ENCODE results near the gene BMP7.

DNA sequence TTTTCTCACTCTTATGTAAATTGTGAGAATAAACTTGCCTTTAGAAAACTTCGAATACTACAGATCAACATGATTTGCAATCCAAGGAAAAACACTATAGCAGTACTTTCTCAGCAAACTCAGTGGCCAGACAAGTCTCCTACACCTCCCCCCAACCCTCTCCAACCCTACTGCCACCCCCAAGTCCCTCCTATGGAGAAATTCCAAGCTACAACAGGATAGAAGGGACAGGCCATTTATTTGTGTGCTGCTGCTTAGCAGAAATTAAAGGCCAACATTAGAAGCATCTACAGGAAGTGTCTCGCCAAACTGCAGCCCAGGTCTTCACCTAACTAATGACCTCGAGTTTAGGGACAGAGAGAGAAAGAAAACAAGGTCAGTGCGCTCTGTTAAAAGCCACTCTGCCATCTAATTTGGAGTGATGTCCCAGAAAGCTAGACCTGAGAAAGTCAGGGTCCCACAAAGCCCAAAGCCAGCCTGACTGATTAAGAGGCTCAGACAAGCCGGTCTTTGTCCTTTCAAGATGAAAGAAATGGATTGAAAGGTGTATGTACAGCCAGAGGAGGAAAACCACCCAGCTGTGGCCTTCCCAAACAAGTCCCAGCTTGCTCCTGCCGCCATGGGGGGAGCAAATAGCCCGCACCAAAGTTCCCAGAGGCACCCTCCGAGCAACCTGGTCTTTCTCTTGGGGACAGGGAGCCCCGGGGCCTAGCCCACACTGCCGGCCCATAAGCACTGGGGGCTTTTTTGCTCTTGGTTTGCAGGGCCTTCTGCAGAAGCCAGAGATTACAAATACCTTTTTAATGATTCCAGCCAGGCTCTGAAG lies 3.4 kb downstream of the BMP7 start:
- TF ChIP-seq, protein P1, sequence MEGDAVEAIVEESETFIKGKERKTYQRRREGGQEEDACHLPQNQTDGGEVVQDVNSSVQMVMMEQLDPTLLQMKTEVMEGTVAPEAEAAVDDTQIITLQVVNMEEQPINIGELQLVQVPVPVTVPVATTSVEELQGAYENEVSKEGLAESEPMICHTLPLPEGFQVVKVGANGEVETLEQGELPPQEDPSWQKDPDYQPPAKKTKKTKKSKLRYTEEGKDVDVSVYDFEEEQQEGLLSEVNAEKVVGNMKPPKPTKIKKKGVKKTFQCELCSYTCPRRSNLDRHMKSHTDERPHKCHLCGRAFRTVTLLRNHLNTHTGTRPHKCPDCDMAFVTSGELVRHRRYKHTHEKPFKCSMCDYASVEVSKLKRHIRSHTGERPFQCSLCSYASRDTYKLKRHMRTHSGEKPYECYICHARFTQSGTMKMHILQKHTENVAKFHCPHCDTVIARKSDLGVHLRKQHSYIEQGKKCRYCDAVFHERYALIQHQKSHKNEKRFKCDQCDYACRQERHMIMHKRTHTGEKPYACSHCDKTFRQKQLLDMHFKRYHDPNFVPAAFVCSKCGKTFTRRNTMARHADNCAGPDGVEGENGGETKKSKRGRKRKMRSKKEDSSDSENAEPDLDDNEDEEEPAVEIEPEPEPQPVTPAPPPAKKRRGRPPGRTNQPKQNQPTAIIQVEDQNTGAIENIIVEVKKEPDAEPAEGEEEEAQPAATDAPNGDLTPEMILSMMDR (IDR thresholded peaks at IDR 0.05; ENCODE audit: extremely low read depth in 1 of 2, insufficient read depth in 1 of 2, low read depth in 1 of 2, low read length in 2 of 2) = no peak
- TF ChIP-seq POLR2A (IDR thresholded peaks at IDR 0.05; ENCODE audit: low read depth, low read length) (no peak), MAX (IDR thresholded peaks at IDR 0.05; ENCODE audit: insufficient read depth, insufficient read length) (no peak), JUN (IDR thresholded peaks at IDR 0.05; ENCODE audit: borderline replicate concordance, insufficient read depth, insufficient read length, low read depth) (no peak), GATA2 (IDR thresholded peaks at IDR 0.05; ENCODE audit: insufficient read depth, insufficient read length, low read depth, low read length) (no peak), POLR2AphosphoS5 (IDR thresholded peaks at IDR 0.05; ENCODE audit: insufficient read depth, low read depth, low read length) (no peak), MYC (IDR thresholded peaks at IDR 0.05; ENCODE audit: low read depth, low read length) (no peak), EZH2 (IDR thresholded peaks at IDR 0.05; ENCODE audit: borderline replicate concordance, low read depth, low read length, severe bottlenecking) (no peak), FOS (IDR thresholded peaks at IDR 0.05; ENCODE audit: borderline replicate concordance, insufficient read depth, low read length) (no peak)

Data from endothelial cell of umbilical vein (primary cell).